Endothelial cell (in vitro differentiated cells): ENCODE results near the gene KLHL26. TPM values are rescaled to one million over a fixed set of nuclear protein-coding genes. Genes with fewer than 3 reads are reported as not detected.

Source experiments
- DNase-seq: peaks from one replicate; pipeline ENCODE4 v3.0.0; 2021; ENCODE audit warnings: low spot score
- H3K27ac Mint-ChIP-seq: one replicate; pipeline ENCODE4 v1.8.0; 2021; ENCODE audit warnings: mixed read lengths, inconsistent platforms; ENCODE audit not compliant: unreplicated experiment
- H3K27me3 Mint-ChIP-seq: one replicate; pipeline ENCODE4 v1.8.0; 2021; ENCODE audit warnings: mild to moderate bottlenecking, moderate library complexity, mixed read lengths, inconsistent platforms; ENCODE audit not compliant: unreplicated experiment
- H3K36me3 Mint-ChIP-seq: one replicate; pipeline ENCODE4 v1.8.0; 2021; ENCODE audit warnings: mild to moderate bottlenecking, low read depth, mixed read lengths, inconsistent platforms; ENCODE audit not compliant: unreplicated experiment
- H3K4me1 Mint-ChIP-seq: one replicate; pipeline ENCODE4 v1.8.0; 2021; ENCODE audit warnings: mild to moderate bottlenecking, mixed read lengths, inconsistent platforms; ENCODE audit not compliant: unreplicated experiment
- H3K4me3 Mint-ChIP-seq: one replicate; pipeline ENCODE4 v1.8.0; 2021; ENCODE audit warnings: mild to moderate bottlenecking, mixed read lengths, inconsistent platforms; ENCODE audit not compliant: unreplicated experiment
- H3K9me3 Mint-ChIP-seq: one replicate; pipeline ENCODE4 v1.8.0; 2021; ENCODE audit warnings: mixed read lengths, inconsistent platforms; ENCODE audit not compliant: unreplicated experiment
- CTCF ChIP-seq: fragments of 200-600 bp; sonication (generic); IDR thresholded peaks from one replicate; pipeline ENCODE4 v1.5.0; 2021; ENCODE audit warnings: antibody characterized with exemption; ENCODE audit not compliant: unreplicated experiment
- total RNA-seq: library from RNA; stranded (reverse); fragmentation: NEBNext Ultra II Directional; extraction: Animal tissue kit (Norgen Biotek cat#: 25700); gene quantifications from one replicate; pipeline ENCODE4 v1.2.1, GENCODE V29; 2021; ENCODE audit not compliant: unreplicated experiment

Gene KLHL26
- total RNA-seq, 1 donor from 2014 or later: 5.1 TPM

GRCh38 chr19:18593367-18594095 lies 43.3 kb upstream of the KLHL26 start:
- Mint-ChIP-seq H3K27ac (peak overlapping the region; percentile 57), H3K9me3 (no peaks in the 10 kb centered on the region), H3K36me3 (peaks cover 3% of the 10 kb centered on the region), H3K27me3 (peaks cover 22% of the 10 kb centered on the region), H3K4me1 (peaks cover 13% of the 10 kb centered on the region), H3K4me3 (no peak overlapping the region)
- TF ChIP-seq CTCF: no peak
- DNase-seq: no peak

GRCh38 chr19:18594096-18594823 lies 42.6 kb upstream of the KLHL26 start:
- Mint-ChIP-seq H3K4me1 (peaks cover 13% of the 10 kb centered on the region), H3K27me3 (peaks cover 29% of the 10 kb centered on the region), H3K36me3 (peaks cover 3% of the 10 kb centered on the region), H3K27ac (no peak overlapping the region), H3K9me3 (no peaks in the 10 kb centered on the region), H3K4me3 (peak overlapping the region; percentile 63)
- peak; percentile 85 for DNase-seq
- peak; percentile 90 for TF ChIP-seq CTCF

- Mint-ChIP-seq H3K4me3 (peak overlapping the region; percentile 63), H3K27ac (no peak overlapping the region), H3K36me3 (peaks cover 3% of the 10 kb centered on the region), H3K9me3 (no peaks in the 10 kb centered on the region), H3K27me3 (peaks cover 29% of the 10 kb centered on the region), H3K4me1 (peaks cover 10% of the 10 kb centered on the region)
- no peak for DNase-seq
- TF ChIP-seq CTCF: no peak
Measured at GRCh38 chr19:18594824-18595373, 41.9 kb upstream of the KLHL26 start.

GRCh38 chr19:18595475-18595874 lies 41.4 kb upstream of the KLHL26 start:
- TF ChIP-seq CTCF: no peak
- Mint-ChIP-seq H3K27me3 (peaks cover 28% of the 10 kb centered on the region), H3K4me1 (peaks cover 7% of the 10 kb centered on the region), H3K9me3 (no peaks in the 10 kb centered on the region), H3K36me3 (peaks cover 3% of the 10 kb centered on the region), H3K27ac (peak overlapping the region; percentile 20), H3K4me3 (no peak overlapping the region)
- DNase-seq: no peak

- no peaks in the 10 kb centered on the region for H3K9me3 Mint-ChIP-seq
- no peak for TF ChIP-seq CTCF
- H3K27ac Mint-ChIP-seq: no peak overlapping the region
- DNase-seq: no peak
- H3K4me3 Mint-ChIP-seq: no peak overlapping the region
- peaks cover 6% of the 10 kb centered on the region for H3K4me1 Mint-ChIP-seq
- no peaks in the 10 kb centered on the region for H3K36me3 Mint-ChIP-seq
- H3K27me3 Mint-ChIP-seq: peaks cover 32% of the 10 kb centered on the region
Measured at GRCh38 chr19:18596752-18597157, 40.1 kb upstream of the KLHL26 start.
